Measurements from ENCODE around the gene C10orf62.

GRCh38 chr10:97612386-97612785, 22.9 kb downstream of the C10orf62 start:
- TF ChIP-seq CTCF (IDR thresholded peaks at IDR 0.05 in 4 of 5, conservative IDR thresholded peaks at IDR 0.05 in 1 of 5) (peak; percentile 59 to 73 (median 66)), POLR2A (IDR thresholded peaks at IDR 0.05) (no peak)
